ENCODE data around the gene TMSB10. TPM values are rescaled to one million over a fixed set of nuclear protein-coding genes. Genes with fewer than 3 reads are reported as not detected.

Gene TMSB10
- total and polyA plus RNA-seq, 2 of the 13 experiments (the other 11 are each of a cell fraction or from before 2014, with no cell fraction given), result 665 to 708 TPM

DNA sequence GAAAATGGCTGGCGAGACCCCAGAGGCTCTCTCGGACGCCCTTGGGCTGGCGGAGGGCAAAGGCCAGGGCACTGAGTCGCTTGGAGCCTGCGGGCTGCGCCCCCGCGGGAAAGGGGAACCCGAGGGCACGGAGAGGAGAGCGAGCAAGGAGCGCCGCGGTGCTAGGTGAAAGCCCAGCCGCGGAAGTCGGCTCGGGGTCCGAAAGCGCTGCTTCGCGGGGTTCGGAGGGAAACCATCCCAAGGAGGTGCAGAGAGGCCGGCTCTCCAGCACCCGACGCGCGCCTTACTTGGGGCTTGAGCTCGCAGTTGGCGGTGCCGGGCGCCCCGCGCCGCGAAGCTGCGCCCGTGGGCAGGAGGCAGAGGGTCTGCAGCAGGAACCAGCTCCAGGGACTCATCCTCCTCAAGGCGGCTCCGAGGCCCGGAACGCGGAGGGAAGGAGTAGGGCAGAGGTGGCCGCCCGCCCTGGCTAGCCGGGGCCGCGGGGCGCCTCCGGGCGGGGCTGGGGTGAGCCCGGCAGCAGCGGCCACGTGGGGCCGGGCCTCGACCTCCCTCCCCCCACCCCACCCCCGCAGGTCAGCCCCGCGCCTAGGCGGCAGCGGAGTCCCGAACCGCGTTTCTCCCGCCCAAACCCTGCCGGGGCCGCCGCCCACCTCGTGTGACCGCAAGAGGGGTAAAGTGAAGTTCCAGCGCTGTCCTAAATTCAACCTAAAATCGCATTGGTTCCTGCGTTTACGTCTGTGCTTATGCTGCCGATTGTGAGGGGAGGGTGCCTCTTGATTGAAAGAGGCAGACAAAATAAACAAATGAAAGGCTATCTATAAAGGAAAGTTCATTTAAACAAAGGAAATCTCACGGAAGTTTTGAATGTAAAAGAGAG is 24.6 kb upstream of the TMSB10 start, which contains the start of gene TRABD2A (continued):
- TF ChIP-seq, protein P1, sequence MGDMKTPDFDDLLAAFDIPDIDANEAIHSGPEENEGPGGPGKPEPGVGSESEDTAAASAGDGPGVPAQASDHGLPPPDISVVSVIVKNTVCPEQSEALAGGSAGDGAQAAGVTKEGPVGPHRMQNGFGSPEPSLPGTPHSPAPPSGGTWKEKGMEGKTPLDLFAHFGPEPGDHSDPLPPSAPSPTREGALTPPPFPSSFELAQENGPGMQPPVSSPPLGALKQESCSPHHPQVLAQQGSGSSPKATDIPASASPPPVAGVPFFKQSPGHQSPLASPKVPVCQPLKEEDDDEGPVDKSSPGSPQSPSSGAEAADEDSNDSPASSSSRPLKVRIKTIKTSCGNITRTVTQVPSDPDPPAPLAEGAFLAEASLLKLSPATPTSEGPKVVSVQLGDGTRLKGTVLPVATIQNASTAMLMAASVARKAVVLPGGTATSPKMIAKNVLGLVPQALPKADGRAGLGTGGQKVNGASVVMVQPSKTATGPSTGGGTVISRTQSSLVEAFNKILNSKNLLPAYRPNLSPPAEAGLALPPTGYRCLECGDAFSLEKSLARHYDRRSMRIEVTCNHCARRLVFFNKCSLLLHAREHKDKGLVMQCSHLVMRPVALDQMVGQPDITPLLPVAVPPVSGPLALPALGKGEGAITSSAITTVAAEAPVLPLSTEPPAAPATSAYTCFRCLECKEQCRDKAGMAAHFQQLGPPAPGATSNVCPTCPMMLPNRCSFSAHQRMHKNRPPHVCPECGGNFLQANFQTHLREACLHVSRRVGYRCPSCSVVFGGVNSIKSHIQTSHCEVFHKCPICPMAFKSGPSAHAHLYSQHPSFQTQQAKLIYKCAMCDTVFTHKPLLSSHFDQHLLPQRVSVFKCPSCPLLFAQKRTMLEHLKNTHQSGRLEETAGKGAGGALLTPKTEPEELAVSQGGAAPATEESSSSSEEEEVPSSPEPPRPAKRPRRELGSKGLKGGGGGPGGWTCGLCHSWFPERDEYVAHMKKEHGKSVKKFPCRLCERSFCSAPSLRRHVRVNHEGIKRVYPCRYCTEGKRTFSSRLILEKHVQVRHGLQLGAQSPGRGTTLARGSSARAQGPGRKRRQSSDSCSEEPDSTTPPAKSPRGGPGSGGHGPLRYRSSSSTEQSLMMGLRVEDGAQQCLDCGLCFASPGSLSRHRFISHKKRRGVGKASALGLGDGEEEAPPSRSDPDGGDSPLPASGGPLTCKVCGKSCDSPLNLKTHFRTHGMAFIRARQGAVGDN (CRISPR knock-in tag; IDR thresholded peaks at IDR 0.05), result peak; percentile 43
- TF ChIP-seq ZNF12 (CRISPR knock-in tag; IDR thresholded peaks at IDR 0.05), result no peak
- TF ChIP-seq HNRNPLL (IDR thresholded peaks at IDR 0.05; ENCODE audit: low read depth, low read length, poor library complexity, severe bottlenecking), result peak; percentile 38
- 0 out of 2 replicates have a peak, but pooled peaks have one; percentile 27 for TF ChIP-seq HNRNPL (IDR thresholded peaks at IDR 0.05; ENCODE audit: low read depth, low read length)
- TF ChIP-seq, protein P2, sequence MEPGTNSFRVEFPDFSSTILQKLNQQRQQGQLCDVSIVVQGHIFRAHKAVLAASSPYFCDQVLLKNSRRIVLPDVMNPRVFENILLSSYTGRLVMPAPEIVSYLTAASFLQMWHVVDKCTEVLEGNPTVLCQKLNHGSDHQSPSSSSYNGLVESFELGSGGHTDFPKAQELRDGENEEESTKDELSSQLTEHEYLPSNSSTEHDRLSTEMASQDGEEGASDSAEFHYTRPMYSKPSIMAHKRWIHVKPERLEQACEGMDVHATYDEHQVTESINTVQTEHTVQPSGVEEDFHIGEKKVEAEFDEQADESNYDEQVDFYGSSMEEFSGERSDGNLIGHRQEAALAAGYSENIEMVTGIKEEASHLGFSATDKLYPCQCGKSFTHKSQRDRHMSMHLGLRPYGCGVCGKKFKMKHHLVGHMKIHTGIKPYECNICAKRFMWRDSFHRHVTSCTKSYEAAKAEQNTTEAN (CRISPR knock-in tag; conservative IDR thresholded peaks at IDR 0.05), result no peak
- no peak for TF ChIP-seq CREM (IDR thresholded peaks at IDR 0.05)
- TF ChIP-seq CREM (CRISPR knock-in tag; IDR thresholded peaks at IDR 0.05), result no peak
- TF ChIP-seq KDM5B (CRISPR knock-in tag; IDR thresholded peaks at IDR 0.05; ENCODE audit: borderline replicate concordance), result 0 out of 2 replicates have a peak, but pooled peaks have one; percentile 19
- peak; percentile 19; the same call in 1 of the 2 replicates for TF ChIP-seq KDM3A (CRISPR knock-in tag; IDR thresholded peaks at IDR 0.05; ENCODE audit: low read depth)
- no peak for TF ChIP-seq GTF2F1 (IDR thresholded peaks at IDR 0.05; ENCODE audit: low read length)
- peak; percentile 50 for TF ChIP-seq ZNF883 (CRISPR knock-in tag; IDR thresholded peaks at IDR 0.05; ENCODE audit: not compliant biosample characterization)
- peak; percentile 34; the same call in 1 of the 2 replicates for TF ChIP-seq KDM2A (CRISPR knock-in tag; IDR thresholded peaks at IDR 0.05; ENCODE audit: borderline replicate concordance, low read depth)
- no peak for TF ChIP-seq YY1 (IDR thresholded peaks at IDR 0.05; ENCODE audit: insufficient read depth, insufficient replicate concordance, low read depth, low read length)
- TF ChIP-seq ZNF839 (CRISPR knock-in tag; IDR thresholded peaks at IDR 0.05; ENCODE audit: borderline replicate concordance), result no peak

Measured in HepG2 (cell line).